GM21528 (cell line): ENCODE data around the gene ATP2B2.
"Not testable (repeated sequence)": the region's sequence is repeated elsewhere in the genome, so short reads cannot be mapped to it uniquely, and the experiment has no call there.

Source experiments
- ATAC-seq: cut with Tn5 transposase; IDR thresholded peaks from one replicate; pipeline ENCODE4 v1.9.1; 2021; ENCODE audit warnings: mild to moderate bottlenecking, moderate library complexity; ENCODE audit not compliant: unreplicated experiment, low FRiP score

Gene ATP2B2

DNA sequence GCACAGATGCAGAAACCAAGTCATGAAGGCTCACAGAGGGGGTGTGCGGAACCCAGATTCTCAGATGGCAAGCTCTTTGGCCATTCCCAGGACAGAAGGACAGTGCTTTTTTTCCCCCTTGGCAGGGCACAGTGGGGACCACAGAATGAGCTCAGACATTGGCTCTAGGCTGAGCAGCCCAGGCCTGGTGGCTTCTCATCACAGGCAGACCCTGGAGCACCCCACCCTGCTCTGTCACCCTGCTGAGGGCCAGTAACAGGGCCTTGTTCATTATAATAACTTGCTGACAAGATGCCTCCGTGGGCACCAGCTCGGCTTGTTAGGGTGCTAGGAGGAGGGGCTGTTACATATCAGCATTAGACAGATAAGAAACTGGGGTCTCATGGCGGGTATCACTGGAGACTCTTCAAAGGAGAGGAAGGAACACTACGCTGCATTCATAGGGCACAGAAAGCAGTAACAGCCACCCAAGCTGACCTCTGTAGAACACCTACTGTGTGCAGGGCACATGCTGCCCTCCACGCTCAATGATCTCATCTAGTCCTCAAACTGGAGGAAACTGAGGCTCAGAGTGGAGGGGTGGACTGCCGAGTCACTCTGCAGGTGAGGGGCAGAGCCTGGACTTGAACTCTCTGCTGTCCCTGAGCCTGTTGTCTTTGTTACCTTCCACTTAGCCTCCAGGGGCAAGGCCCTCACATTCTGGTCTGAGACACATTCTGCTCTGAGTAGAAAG lies 114.6 kb downstream of the ATP2B2 start:
- no peak for ATAC-seq

DNA sequence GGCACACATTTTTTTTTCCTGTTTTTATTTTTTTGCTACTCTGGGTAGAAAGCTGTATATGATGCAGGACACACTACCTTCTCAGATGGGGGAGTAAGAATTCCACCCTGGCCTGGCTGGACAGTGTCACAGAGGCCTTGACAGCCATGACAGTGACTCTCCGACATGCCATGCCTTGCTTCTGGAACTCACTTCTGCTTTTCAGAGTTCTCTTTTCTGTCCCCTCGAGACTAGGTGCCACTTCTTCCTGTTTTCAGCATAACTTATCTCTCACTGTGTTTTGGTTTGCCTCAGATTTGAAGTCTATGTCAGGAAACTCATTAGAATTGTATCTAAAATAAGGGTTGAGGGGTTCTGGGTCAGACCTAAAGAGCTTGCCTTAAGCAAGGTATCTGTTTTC lies 115.4 kb downstream of the ATP2B2 start:
- ATAC-seq: peak; percentile 49

DNA sequence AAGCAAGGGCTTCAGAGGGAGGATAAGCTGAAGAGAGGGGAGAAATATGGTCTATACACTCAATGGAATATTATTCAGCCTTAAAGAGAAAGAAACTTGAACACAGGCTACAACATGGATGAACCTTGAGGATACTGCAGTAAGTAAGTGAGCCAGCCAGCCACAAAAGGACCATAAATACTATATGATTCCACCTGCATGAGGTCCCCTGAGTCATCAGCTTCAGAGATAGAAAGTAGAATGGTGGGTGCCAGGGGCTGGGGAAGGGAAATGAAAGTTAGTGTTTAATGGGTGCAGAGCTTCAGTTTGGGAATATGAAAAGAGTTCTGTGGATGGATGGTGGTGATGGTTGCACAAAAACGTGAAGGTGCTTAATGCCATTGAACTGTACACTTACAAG lies 116.0 kb downstream of the ATP2B2 start:
- no peak for ATAC-seq

DNA sequence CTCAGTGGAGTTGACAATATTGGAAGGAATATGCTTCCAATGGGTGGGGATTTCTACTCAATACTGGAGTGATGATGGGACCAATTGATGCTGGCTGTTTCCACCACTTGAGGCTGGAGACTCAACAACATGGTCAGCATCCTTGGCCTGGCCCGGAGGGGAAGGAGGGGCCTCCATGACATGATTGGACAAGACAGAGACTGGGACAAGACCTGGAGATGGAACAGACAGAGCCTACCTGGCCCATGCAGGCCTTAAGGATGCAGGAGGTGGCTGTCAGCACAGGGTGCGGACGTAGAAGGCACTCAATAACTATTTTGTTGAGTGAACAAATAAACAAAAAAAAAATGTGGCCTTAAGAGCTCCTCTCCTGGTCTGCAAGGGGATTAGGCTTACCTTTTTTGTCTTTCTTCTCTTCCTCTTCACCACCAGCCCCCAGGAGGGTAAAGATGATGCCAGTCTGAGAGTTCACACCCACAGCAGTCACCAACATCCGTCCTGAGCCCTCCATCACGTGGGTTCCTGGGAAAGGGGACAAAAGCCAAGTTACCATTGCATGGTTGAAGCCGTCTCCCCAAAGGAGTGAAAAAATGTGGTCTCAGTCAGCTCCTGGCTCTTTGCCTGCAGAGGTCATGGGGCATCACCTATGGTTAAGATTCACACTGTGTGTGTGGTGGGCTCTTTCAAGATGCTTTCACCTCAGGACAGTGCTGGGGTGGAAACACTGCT lies 117.3 kb downstream of the ATP2B2 start:
- ATAC-seq: no peak

DNA sequence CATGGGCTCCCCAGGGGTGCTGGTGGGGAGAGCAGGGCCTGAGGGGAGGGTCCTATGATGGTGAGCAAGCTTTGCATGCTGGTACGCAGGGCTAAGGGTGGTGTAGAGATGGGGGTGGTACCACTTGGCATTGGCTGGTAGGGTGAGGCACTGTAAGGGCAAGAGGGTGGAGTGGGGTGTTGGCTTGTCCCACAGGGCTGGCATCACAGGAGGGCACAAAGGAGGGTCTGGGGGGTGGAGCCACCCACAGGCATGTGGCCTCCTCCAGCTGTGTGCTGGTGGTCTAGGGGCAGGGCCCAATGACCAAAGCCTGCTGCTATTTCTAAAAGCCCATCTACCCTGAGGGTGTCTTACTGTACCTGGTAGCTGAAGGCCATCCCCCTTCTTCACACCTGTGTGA lies 119.3 kb downstream of the ATP2B2 start:
- ATAC-seq: no peak

DNA sequence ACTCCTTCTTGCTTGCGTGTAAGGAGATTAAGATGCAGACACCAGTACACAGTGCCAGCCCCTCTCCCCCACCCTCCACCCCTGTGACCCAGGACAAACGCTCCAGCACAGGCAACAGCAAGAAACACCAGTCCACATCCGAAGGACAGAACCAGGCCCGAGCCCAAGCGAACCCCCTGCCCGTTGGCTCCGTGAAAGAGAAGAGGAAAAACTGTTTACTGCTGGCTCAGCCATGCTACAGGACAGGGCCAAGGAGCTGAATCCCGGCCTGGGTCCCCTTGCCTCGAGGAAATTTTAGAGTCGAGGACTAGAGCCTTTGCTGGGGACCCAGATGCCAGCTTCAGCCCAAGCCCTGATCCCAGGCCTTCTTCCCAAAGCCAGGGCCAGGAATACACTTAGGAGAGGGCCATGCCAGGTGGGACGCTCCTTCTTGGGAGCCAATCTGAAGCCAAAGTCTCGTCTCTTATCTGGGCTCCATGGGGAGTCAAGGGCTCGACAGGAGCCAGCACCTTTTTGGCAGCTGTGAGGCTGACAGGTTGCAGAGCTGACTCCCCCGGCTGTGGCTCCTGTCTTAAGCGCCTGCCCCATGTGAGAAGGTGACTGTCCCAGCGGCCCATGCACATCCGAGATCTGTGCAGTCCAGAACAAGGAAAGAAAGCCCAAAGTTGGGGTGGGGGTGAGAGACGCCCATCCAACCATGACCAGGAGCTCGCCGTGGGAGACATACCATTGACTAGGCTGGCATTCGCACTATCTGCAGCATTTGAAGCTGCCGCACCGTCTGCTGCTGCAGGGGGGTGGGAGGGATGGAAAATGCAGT lies 120.6 kb downstream of the ATP2B2 start:
- no peak for ATAC-seq

DNA sequence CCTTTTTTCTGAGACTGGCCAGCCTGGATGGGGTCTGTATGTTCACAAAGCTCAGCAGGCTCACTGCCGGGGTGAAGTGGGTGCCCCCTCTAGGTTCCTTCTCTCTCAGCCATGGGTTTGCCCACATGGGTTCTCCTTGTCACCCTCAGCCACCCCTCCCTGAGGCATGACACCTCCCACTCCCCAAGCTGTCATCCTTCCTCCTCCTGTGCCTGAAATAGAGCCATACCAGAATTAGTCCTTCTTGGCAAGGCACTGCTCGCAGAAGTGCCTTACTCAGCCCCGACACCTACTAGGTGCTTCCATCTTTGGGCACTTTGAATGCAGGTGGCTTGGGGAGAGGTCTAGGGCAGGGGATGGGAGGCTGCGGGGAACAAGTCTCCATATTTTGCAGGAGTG lies 121.5 kb downstream of the ATP2B2 start:
- ATAC-seq: no peak

DNA sequence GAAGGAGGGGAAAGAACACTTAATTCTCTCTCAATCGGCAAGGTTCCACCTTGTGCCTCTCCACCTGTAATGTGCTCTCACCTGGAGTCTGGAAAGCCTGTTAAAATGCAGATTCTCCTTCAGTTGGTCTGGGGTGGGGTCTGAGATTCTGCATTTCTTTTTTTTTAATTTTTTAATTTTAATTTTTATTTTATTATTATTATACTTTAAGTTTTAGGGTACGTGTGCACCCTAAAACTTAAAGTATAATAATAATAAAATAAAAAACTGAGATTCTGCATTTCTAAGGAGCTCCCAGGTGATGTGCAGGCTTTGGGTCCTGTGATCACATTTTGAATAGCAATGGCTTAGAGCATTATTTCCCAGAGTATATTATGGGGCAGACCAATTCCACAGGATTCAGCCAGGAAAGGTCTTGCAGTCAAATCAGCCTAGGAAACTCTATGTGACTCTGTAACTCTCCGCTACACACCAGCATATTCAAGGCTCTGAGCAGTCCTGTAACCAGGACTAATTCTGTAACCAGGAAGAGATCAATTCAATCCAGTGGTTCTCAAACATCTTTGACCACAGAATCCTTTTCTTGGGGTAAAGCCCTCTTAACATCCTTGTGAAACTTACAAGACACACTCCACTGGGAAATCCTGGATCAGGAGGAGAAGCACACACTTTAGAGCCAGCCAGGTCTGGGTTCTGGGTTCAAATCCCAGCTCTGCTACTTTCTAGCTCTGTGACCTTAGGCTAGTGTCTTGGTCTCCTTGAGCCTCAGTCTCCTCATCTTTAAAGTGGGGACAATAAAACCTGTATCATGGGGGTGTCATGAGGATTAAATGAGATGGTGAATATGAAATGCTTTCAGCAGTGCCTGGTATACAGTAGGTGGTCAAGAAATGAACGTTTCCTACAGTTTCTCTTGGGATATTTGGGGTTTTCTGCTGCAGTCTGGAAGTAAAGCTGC lies 122.2 kb downstream of the ATP2B2 start:
- ATAC-seq: no peak

DNA sequence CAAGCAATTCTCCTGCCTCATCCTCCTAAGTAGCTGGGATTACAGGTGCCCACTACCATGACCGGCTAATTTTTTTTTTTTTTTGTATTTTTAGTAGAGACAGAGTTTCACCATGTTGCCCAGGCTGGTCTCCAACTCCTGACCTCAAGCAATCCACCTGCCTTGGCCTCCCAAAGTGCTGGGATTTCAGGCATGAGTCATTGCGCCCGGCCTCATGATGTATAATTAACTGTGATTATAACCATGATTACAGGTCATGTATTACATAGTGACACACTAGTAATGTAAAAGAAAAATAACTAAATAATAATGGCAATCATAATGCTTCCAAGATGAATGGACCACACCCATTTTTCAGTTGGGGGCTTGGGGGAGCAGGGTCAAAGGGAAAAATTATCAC lies 122.9 kb downstream of the ATP2B2 start:
- ATAC-seq: not testable (repeated sequence)

DNA sequence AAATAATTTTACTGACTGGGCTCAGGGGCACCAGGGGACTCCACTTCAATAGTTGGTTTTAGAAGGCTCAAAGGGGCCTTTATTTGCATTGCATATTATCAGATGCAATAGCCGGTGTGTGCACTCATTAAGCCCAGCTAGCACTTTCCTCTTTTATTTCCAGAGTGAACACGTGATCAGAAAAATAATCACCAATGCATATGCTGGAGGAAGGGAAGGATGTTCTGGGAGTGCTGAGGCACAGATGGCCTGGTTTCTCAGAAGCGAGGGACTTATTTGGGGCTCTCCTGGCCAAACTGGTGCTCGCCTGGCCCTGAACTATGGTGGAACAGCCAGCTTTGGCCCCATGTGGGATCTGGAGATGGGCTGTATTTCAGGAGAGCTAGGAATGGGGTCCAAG lies 124.0 kb downstream of the ATP2B2 start:
- ATAC-seq: no peak

DNA sequence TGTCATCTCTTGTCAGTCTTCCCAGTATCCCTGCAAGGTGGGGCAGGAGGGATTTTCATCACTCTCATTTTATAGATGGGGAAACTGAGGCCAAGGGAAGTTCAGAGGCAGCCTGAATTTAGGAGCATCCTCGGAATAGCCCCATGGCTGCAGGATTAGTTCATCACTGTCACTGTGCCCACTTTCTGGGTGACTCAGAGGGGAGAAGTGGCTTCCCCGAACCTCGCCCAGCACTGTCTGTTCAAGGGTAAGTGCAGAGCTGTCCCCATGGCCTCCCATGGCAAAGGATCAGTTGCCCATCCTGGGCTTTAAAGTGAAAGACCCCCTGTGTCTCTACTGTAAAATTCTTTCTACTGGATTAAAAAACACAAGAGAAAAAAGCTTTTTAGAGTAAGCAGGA lies 124.5 kb downstream of the ATP2B2 start:
- ATAC-seq: no peak

DNA sequence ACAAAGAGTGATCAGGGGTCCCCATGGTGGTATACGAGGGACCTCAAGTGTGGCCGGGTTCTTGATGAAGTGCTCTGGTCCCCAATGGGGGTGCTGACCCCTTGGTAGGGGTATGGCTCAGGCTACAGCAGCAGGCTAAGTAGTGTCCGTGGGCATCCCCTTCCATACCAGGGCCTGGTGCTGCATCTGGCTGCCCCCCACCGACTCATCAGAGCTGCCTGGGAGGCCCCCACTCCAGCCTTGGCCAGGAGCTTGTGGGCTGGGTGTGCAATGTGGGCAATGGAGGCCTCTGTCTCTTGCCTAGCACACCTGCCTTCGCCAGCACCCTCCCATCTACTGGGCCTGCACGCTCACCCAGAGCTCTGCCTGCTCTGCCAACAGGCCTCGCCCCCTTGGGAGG lies 125.4 kb downstream of the ATP2B2 start:
- ATAC-seq: no peak

DNA sequence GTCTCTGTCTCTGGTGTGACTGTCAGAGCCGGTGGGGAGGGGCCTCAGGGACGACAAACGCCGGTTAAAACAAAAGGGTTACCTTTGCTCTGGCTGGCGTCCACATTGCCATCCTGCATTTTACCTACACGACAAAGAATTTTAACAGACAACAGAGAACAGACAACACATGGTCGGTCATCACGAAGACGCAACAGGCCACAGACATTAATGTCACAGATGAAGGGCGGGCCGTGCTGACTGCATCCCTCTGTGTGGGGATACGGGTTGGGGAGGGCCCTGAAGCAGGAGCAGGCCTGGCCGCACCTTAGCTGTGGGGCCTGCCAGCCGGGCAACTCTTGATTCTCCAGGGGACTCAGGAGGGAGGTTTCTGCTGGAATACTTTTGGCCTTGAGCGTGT lies 126.2 kb downstream of the ATP2B2 start:
- ATAC-seq: no peak

DNA sequence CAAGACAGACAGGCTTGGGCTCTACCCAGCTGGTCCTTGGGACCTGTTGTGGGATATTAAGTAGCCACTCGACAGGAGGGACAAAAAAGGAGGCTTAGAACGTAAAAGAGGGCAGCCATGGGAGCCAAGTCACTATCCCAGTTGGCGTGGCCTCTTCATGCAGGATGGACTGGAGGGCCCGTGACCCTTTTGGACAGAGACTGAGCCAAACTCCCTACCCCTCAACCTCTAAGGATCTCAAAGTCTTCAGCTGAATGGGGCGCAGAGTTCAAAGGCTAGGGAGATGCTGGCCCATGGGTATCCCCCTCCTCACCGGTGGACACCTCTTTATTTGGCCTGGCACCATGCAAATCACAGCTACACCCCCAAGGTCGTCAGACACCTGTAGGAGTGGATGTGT lies 126.6 kb downstream of the ATP2B2 start:
- no peak for ATAC-seq

DNA sequence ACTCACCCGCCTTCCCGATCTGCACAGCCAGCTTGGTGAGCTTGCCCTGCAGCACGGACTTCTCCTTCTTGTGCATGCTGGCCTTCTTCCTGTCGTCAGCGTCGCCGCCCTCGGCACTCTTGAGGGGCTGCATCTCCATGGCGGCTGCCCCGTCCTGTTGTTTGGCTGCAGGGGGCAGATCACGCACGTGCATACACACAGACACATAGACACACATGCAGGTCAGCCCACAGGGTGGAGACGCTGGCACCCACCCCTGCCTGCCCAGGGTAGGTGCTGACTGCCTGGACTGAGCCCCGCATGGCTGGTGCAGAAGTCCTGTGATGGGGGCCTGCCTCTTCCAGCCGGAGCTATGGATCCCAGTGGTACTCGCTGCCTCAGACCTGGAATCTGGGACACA lies 127.1 kb downstream of the ATP2B2 start:
- ATAC-seq: no peak

DNA sequence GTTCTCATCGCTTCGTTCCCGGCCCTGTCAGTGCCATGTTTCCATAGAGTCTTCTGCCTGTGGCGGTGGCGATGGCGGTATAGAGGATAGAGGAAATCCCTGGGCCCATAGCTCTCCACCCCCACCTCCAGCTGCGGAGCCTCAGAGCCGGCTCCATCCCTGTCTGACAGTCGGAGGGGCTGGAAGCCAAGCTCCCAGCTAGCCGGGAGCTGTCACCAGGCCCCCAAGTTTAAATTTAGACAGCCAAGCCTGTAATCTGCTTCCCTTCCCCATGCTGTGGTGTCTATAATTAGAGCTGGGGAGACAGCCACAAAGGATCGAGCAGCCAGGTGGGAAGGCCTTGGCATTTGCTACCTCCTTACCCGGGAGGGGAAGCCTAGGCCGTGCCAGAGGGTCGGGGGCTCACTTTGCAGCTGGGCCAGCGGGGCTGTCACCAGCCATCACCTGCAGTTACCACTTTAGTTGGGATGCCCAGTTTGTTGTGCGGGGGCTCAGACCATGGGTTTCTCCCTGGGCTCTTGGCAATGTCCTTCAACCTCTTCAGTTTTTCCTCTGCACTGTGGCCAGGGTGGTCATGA lies 128.1 kb downstream of the ATP2B2 start:
- ATAC-seq: no peak

DNA sequence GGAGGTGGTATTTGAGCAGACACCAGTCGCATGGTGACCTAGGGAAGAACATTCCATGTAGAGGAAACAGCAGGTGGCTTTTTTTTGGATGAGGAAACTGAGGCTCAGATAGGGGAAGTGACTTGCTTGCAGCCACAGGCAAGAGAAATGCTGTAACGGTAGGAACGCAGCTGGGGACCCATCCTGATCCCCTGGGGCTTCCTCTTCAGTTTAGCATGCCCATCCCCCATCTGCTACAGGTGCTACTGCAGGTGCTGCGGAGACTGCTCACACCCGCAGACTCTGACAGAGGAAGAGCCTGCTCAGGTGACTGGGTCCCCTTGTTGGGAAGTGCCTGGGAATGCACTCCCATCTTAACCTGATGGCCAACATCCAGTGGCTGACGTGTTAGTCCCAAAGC lies 129.0 kb downstream of the ATP2B2 start:
- no peak for ATAC-seq

DNA sequence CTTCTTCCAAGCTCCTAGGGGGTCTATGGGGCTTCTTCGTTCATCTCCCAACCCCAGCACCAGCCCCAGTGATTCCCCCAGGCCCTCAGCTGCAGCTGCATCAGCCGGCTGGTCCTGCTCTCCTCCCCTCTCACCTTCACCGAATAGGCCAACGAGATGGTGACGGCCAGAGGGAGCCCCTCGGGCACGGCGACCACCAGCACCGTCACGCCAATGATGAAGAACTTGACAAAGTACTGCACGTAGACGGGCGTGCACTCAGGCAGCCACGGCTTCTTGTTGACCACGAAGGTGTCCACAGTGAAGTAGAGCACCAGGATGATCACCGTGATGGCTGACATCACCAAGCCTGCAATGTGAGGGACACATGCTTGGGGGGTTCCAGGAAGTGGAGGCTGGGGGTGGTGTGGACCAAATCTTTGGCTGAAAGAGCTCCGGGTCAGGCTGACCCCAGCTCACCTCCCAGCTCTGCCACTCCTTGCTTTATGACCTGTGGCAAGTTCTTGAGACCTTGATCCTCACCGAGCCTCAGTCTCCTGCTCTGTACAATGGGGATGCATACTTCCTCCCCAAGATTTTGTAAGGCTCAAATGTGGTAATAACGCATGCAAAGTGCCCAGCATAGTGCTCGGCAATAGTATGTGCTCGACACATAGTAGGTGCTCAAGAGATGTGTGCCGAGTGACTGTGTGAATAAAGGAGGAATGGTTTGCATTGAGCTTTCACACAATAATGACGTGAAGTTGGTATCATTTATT lies 129.9 kb downstream of the ATP2B2 start:
- ATAC-seq: no peak

DNA sequence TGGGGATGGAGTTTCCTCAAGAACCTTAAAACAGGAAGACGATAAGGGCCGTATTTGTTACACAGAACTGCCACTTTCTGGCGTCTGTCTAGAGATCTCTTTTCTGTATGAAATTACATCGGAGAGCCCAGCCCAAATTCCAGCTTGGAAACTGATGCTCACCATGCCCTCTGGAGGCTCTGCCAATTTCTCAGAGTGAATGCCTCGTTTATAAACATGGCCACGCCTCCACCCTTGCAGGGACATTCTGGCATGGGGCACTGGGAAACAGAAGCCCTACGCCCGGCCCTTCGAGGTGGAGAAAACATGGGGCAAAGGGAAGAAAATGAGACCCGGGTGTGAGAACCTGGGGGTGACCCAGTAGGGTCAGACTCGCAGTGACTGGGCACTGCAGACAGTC lies 131.1 kb downstream of the ATP2B2 start:
- no peak for ATAC-seq
